ENCODE measurements around the gene SS18L1. TPM values are rescaled to one million over a fixed set of nuclear protein-coding genes. Genes with fewer than 3 reads are reported as not detected.

Gene SS18L1
- total RNA-seq, 4 donors from 2014 or later, result 0.51 to 21.7 (median 12.8) TPM

GRCh38 chr20:62175711-62176110 is 32.1 kb downstream of the SS18L1 start:
- TF ChIP-seq CTCF (IDR thresholded peaks at IDR 0.05), result no peak
- TF ChIP-seq POLR2A (IDR thresholded peaks at IDR 0.05), result no peak
- no peaks in the 10 kb centered on the region for H3K36me3 ChIP-seq
- no peaks in the 10 kb centered on the region for H3K4me1 ChIP-seq
- no peaks in the 10 kb centered on the region for H3K27me3 ChIP-seq
- no peak overlapping the region for H3K4me3 ChIP-seq
- no peak for DNase-seq
- intact Hi-C loops (cut with DNase I; ENCODE audit: low total_unique reads), result no loop called here
- no peak overlapping the region for H3K27ac ChIP-seq
- no peaks in the 10 kb centered on the region for H3K9me3 ChIP-seq

DNA sequence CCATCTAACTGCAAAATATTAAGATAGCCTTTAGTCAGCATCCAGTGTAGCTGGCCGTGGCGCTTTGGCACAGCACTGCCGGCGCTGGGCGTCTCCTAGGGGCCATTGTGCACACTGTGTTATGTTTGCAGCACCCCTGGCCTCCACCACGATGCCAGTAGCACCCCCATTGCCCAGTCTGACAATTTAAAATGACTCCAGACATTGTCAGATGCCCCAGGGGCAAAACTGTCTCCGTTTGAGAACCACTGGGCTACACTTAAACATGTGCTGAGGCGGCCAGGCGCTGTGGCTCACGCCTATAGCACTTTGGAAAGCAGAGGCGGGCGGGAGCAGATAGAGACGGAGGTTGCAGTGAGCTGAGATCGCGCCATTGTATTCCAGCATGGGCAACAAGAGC is 33.3 kb downstream of the SS18L1 start:
- no peak overlapping the region for H3K4me3 ChIP-seq
- no peaks in the 10 kb centered on the region for H3K4me1 ChIP-seq
- H3K27me3 ChIP-seq, result no peaks in the 10 kb centered on the region
- H3K27ac ChIP-seq, result no peak overlapping the region
- intact Hi-C loops (cut with DNase I; ENCODE audit: low total_unique reads), result no loop called here
- TF ChIP-seq POLR2A (IDR thresholded peaks at IDR 0.05), result no peak
- TF ChIP-seq CTCF (IDR thresholded peaks at IDR 0.05), result no peak
- DNase-seq, result no peak
- H3K9me3 ChIP-seq, result no peaks in the 10 kb centered on the region
- no peaks in the 10 kb centered on the region for H3K36me3 ChIP-seq

- H3K4me1 ChIP-seq, result no peaks in the 10 kb centered on the region
- intact Hi-C loops (cut with DNase I; ENCODE audit: low total_unique reads), result no loop called here
- no peaks in the 10 kb centered on the region for H3K9me3 ChIP-seq
- H3K4me3 ChIP-seq, result no peak overlapping the region
- DNase-seq, result no peak
- TF ChIP-seq CTCF (IDR thresholded peaks at IDR 0.05) (no peak), POLR2A (IDR thresholded peaks at IDR 0.05) (no peak)
- H3K27ac ChIP-seq, result no peak overlapping the region
- no peaks in the 10 kb centered on the region for H3K27me3 ChIP-seq
- H3K36me3 ChIP-seq, result no peaks in the 10 kb centered on the region
These were observed 33.7 kb downstream of the SS18L1 start for GRCh38 chr20:62177307-62177706.

DNA sequence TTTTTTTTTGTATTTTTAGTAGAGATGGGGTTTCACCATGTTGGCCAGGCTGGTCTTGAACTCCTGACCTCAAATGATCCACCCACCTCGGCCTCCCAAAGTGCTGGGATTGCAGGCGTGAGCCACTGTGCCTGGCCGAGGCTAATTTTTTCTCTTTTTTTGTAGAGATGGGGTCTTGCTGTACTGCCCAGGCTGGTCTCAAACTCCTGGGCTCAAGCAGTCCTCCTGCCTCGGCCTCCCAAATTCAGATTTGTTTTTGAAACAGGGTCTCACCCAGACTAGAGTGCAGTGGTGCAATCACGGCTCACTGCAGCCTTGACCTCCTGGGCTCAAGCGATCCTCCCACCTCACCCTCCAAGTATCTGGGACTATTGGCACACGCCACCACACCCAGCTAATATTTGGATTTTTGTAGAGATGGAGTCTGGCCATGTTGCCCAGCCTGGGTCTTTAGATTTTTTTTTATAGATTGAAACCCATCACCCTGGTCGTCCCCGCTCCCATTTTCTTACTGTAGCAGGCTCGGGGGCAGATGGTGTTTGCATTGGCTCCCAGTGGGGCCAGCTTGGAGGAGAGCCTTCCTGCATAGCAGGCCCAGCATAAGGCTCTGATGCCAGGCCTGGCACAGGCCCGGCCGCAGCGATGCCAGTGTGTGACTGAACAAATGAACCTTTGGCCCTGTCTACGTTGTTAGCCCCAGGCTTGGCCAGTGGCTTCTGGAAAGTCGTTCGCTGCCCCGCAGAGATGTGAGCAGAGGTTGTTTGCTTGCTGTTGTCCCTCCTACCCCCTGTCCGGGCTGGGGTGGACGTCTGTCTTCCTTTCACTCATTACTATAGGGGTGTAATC is 35.0 kb downstream of the SS18L1 start:
- Histone ChIP-seq H3K36me3 (no peaks in the 10 kb centered on the region), H3K4me1 (peaks cover 0 to 2% of the 10 kb centered on the region in 2 donors), H3K9me3 (no peaks in the 10 kb centered on the region), H3K27me3 (no peaks in the 10 kb centered on the region), H3K4me3 (no peak overlapping the region), H3K27ac (no peak overlapping the region)
- no peak for DNase-seq
- intact Hi-C loops (cut with DNase I; ENCODE audit: low total_unique reads), result no loop called here
- TF ChIP-seq POLR2A (IDR thresholded peaks at IDR 0.05), result no peak
- TF ChIP-seq CTCF (IDR thresholded peaks at IDR 0.05), result no peak

DNA sequence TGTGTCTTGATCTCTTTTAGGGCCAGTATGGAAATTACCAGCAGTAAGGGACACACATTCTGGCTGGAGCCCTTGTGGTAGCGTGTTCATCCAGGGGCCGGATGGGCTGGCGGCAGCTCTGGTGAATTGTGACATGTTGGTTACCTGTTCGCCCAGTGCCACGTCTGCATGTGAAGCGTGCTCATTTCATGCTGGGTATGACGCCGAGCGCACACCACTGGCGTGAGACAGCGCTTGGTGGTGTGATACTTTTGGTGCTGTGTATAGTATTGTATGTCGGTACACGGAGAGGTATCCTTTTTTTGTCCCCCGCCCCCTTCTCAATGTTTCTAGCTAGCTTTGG is 35.6 kb downstream of the SS18L1 start:
- Histone ChIP-seq H3K27ac (no peak overlapping the region), H3K4me3 (no peak overlapping the region), H3K27me3 (no peaks in the 10 kb centered on the region), H3K9me3 (no peaks in the 10 kb centered on the region), H3K36me3 (no peaks in the 10 kb centered on the region), H3K4me1 (peaks cover 0 to 7% of the 10 kb centered on the region in 2 donors)
- intact Hi-C loops (cut with DNase I; ENCODE audit: low total_unique reads), result no loop called here
- no peak for DNase-seq
- TF ChIP-seq POLR2A (IDR thresholded peaks at IDR 0.05) (no peak), CTCF (IDR thresholded peaks at IDR 0.05) (no peak)

Data from uterus (tissue), 4 donors.